MCF 10A (cell line): ENCODE measurements around the gene TDRD6. TPM values are rescaled to one million over a fixed set of nuclear protein-coding genes. Genes with fewer than 3 reads are reported as not detected.

Experiments used
- BruUV-seq: library from RNA; stranded (reverse); fragments of 400-500 nt; replicated peaks from 2 replicates; lab custom pipeline; 2021; lab: Mats Ljungman, UMichigan
- CTCF ChIA-PET: fragments of 300-600 bp; sonication (Branson Sonifier 250); formaldehyde crosslinking; extraction: SDS; loops from one replicate; lab custom pipeline; 2021; ENCODE audit warnings: antibody characterized with exemption, inconsistent platforms; lab: Yijun Ruan, JAX
- POLR2A ChIA-PET: fragments of 300-600, 350-650 bp; sonication (Branson Sonifier 250); formaldehyde crosslinking; extraction: SDS; loops from one replicate; lab custom pipeline; 2020; ENCODE audit warnings: antibody characterized with exemption, inconsistent platforms; lab: Yijun Ruan, JAX
- DNase-seq: peaks from one replicate; pipeline ENCODE4 v3.0.0-alpha.2; 2018; ENCODE audit not compliant: unreplicated experiment
- H3K27ac Mint-ChIP-seq: one replicate; pipeline ENCODE4 v1.8.0; 2022; ENCODE audit warnings: mild to moderate bottlenecking, low read depth, mixed read lengths; ENCODE audit not compliant: unreplicated experiment
- H3K27me3 Mint-ChIP-seq: one replicate; pipeline ENCODE4 v1.8.0; 2022; ENCODE audit warnings: mixed read lengths; ENCODE audit not compliant: insufficient read depth, unreplicated experiment
- H3K36me3 Mint-ChIP-seq: one replicate; pipeline ENCODE4 v1.8.0; 2022; ENCODE audit warnings: mild to moderate bottlenecking, moderate library complexity, mixed read lengths; ENCODE audit not compliant: insufficient read depth, unreplicated experiment
- H3K4me1 Mint-ChIP-seq: one replicate; pipeline ENCODE4 v1.8.0; 2022; ENCODE audit warnings: mixed read lengths; ENCODE audit not compliant: insufficient read depth, unreplicated experiment
- H3K4me3 Mint-ChIP-seq: one replicate; pipeline ENCODE4 v1.8.0; 2022; ENCODE audit warnings: mild to moderate bottlenecking, moderate library complexity, mixed read lengths; ENCODE audit not compliant: unreplicated experiment
- H3K9me3 Mint-ChIP-seq: one replicate; pipeline ENCODE4 v1.8.0; 2022; ENCODE audit warnings: mixed read lengths; ENCODE audit not compliant: unreplicated experiment
- intact Hi-C: fragments of 100-400 bp; cut with micrococcal nuclease; formaldehyde crosslinking; loops from 2 replicates; pipeline ENCODE4 v1.14.1; 2022
- total RNA-seq: library from RNA; stranded (reverse); gene quantifications from 2 replicates; pipeline ENCODE4 v1.2.3, GENCODE V29; 2022
- TF ChIP-seq, protein P1 (sequence below): fragments of 200-600 bp; IDR thresholded peaks from one replicate; pipeline ENCODE4 v1.8.0; 2022; ENCODE audit warnings: antibody characterized with exemption, mild to moderate bottlenecking; ENCODE audit not compliant: unreplicated experiment

TDRD6 gene
- total RNA-seq, 1 experiment from 2014 or later, result 0.56 TPM

DNA sequence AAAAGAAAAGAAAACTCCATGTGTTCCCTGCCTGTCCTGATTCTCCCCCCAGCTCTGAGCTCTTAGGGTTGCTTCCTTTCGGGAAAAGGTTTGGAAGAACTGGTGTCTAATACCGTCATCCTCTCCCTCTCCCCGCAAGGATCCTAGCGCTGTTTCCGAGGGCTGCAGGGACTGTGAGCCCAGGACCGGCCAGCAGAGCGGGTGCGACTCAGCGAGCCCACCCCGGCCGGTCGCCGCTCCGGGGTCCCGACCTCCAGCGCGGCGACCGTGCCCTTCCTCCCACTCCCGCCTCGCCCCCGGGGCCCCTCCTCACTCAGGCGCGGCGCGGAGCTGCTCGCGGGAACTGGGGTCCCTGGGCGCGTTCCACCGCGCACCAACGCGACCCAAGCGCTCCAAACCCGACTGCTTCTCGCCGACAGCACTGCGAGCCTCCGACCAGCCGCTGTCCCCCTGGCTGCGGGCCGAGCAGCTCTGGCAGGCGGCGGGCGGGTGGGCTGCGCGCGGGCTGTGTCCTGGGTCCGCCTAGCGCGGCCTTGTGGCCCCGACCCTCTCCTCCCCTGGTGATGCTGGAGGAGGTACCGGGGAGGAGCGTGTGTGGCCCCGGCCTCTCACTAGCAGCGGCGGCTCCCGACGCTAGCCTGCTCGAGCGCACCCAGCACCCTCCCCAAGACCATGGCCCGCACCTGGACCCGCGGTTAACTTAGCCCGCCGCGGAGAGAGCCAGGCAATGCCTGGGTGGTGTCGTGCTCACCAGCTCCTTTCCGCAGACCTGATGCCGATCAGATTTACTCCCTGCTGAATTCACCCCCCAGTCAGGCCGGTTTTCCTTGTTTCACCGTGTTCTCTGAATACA, 47.4 kb downstream of the TDRD6 start, which contains the start of gene PLA2G7:
Gene PLA2G7, minus strand, starts transcription at position 509 of the 853 bp plus-strand sequence. CDS start 12,484 bp downstream, outside the sequence.
- peak; percentile 16 for DNase-seq
- no peaks in the 10 kb centered on the region for H3K4me1 Mint-ChIP-seq
- ChIA-PET POLR2A (interaction anchor here (0.6 kb wide), 1 partner anchor 18 kb away, joined by 3 read pairs; no protein-coding TSS in a partner anchor), CTCF (interaction anchor here (0.9 kb wide), 1 partner anchor 30 kb away, joined by 3 read pairs; no protein-coding TSS in a partner anchor)
- no TSS peak for BruUV-seq
- intact Hi-C loops, result no loop called here
- H3K27me3 Mint-ChIP-seq, result peaks cover 12% of the 10 kb centered on the region
- no peak within 1 kb of the TSS for H3K27ac Mint-ChIP-seq
- TF ChIP-seq, protein P1, sequence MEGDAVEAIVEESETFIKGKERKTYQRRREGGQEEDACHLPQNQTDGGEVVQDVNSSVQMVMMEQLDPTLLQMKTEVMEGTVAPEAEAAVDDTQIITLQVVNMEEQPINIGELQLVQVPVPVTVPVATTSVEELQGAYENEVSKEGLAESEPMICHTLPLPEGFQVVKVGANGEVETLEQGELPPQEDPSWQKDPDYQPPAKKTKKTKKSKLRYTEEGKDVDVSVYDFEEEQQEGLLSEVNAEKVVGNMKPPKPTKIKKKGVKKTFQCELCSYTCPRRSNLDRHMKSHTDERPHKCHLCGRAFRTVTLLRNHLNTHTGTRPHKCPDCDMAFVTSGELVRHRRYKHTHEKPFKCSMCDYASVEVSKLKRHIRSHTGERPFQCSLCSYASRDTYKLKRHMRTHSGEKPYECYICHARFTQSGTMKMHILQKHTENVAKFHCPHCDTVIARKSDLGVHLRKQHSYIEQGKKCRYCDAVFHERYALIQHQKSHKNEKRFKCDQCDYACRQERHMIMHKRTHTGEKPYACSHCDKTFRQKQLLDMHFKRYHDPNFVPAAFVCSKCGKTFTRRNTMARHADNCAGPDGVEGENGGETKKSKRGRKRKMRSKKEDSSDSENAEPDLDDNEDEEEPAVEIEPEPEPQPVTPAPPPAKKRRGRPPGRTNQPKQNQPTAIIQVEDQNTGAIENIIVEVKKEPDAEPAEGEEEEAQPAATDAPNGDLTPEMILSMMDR, result no peak
- H3K9me3 Mint-ChIP-seq, result no peaks in the 10 kb centered on the region
- peak within 1 kb of the TSS; percentile 53 for H3K4me3 Mint-ChIP-seq
- no peaks in the 10 kb centered on the region for H3K36me3 Mint-ChIP-seq

DNA sequence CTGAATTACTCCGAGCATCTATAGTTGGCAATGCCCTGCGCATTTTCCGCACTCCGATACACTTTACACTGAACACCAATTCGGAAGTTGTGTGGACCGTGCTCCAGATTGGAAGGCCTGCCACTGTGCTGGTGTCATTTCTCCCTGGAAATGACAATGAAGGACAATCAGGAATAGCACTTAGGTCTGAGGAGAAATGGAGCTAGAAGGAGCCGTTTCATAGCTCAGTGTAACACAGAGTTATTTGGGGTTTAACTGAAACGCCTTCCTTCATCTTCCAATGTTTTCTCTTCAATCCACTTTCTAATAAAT, 48.0 kb downstream of the TDRD6 start:
- ChIA-PET CTCF (interaction anchor here (0.9 kb wide), 1 partner anchor 31 kb away, joined by 3 read pairs; no protein-coding TSS in a partner anchor), POLR2A (no interaction called here)
- Mint-ChIP-seq H3K27ac (no peak overlapping the region), H3K4me3 (peak overlapping the region; percentile 53), H3K9me3 (no peaks in the 10 kb centered on the region), H3K27me3 (peaks cover 12% of the 10 kb centered on the region), H3K4me1 (no peaks in the 10 kb centered on the region), H3K36me3 (no peaks in the 10 kb centered on the region)
- intact Hi-C loops, result no loop called here
- no TSS peak for BruUV-seq
- DNase-seq, result no peak
- TF ChIP-seq, protein P1, result no peak

DNA sequence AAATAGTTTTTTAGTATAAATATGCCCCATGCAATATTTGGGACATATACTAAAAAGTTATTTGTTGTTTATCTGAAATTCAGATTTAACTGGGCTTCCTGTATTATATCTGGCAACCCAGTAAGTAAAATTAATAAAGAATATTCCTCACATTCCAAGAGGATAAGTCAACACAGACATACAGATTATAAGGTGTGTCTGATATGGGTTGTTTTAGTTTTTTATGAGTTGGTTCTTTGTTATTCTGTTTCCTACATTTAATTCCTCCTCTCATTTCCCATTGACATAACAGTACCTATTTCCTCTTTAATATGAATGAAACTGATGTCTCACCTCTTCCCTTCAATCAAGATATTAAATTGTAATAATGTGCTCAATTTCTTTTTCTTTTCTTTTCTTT, 49.2 kb downstream of the TDRD6 start:
- BruUV-seq, result no TSS peak
- ChIA-PET CTCF (no interaction called here), POLR2A (no interaction called here)
- H3K36me3 Mint-ChIP-seq, result no peaks in the 10 kb centered on the region
- H3K4me1 Mint-ChIP-seq, result no peaks in the 10 kb centered on the region
- H3K27me3 Mint-ChIP-seq, result peaks cover 12% of the 10 kb centered on the region
- H3K9me3 Mint-ChIP-seq, result no peaks in the 10 kb centered on the region
- H3K4me3 Mint-ChIP-seq, result no peak overlapping the region
- no peak for DNase-seq
- no peak overlapping the region for H3K27ac Mint-ChIP-seq
- intact Hi-C loops, result no loop called here
- TF ChIP-seq, protein P1, result no peak

DNA sequence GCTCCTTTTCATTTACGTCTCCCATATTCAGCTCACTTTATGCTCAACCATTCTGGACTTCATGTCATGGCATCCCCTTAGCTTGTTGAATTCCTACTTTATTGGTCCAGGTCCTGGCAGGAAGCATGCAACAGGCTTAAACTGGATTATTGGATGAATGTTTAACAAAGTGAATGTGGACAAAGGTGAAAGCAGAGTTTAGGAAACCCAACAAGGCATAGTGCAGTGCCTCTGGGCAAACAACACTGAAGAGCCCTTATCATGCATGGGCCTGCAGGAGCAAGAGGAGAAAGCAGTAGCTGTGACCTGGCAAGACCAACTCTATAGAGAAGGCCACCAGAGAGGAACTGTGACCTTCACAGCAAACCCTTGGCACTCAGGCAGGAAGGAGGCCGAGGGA, 53.8 kb downstream of the TDRD6 start:
- peaks cover 22% of the 10 kb centered on the region for H3K27me3 Mint-ChIP-seq
- CTCF ChIA-PET, result interaction anchor here (0.5 kb wide), 1 partner anchor 15 kb away, joined by 4 read pairs; no protein-coding TSS in a partner anchor
- BruUV-seq, result no TSS peak
- no peak for DNase-seq
- POLR2A ChIA-PET, result no interaction called here
- TF ChIP-seq, protein P1, result no peak
- H3K27ac Mint-ChIP-seq, result no peak overlapping the region
- H3K36me3 Mint-ChIP-seq, result no peaks in the 10 kb centered on the region
- no peak overlapping the region for H3K4me3 Mint-ChIP-seq
- no peaks in the 10 kb centered on the region for H3K4me1 Mint-ChIP-seq
- intact Hi-C loops, result no loop called here
- H3K9me3 Mint-ChIP-seq, result no peaks in the 10 kb centered on the region
